H9 (cell line): ENCODE data around the gene ST13. TPM values are rescaled to one million over a fixed set of nuclear protein-coding genes. Genes with fewer than 3 reads are reported as not detected.

Source experiments
- DNase-seq: peaks from one replicate; pipeline ENCODE4 v3.0.0-alpha.2; 2017
- H2AFZ ChIP-seq: one replicate; pipeline ENCODE4 v1.6.1; 2013; ENCODE audit warnings: mild to moderate bottlenecking, low read length, control low read depth, moderate library complexity
- H2AK5ac ChIP-seq: 2 replicates; pipeline ENCODE4 v1.6.1; 2013; ENCODE audit warnings: low read length, control low read depth, mixed read lengths; ENCODE audit not compliant: insufficient read length
- H2BK120ac ChIP-seq: one replicate; pipeline ENCODE4 v1.6.1; 2013; ENCODE audit warnings: low read depth, mild to moderate bottlenecking, low read length, control low read depth, inconsistent platforms; ENCODE audit not compliant: poor library complexity, severe bottlenecking
- H2BK12ac ChIP-seq: 2 replicates; pipeline ENCODE4 v1.6.1; 2013; ENCODE audit warnings: low read length, control low read depth, mixed read lengths, low read depth; ENCODE audit not compliant: insufficient read length
- H2BK15ac ChIP-seq: 2 replicates; pipeline ENCODE4 v1.6.1; 2013; ENCODE audit warnings: low read depth, low read length, control low read depth
- H2BK20ac ChIP-seq: one replicate; pipeline ENCODE4 v1.6.1; 2013; ENCODE audit warnings: low read depth, mild to moderate bottlenecking, low read length, control low read depth, inconsistent platforms; ENCODE audit not compliant: poor library complexity, severe bottlenecking
- H2BK5ac ChIP-seq: 2 replicates; pipeline ENCODE4 v1.6.1; 2013; ENCODE audit warnings: low read length, control low read depth, mixed read lengths; ENCODE audit not compliant: insufficient read length
- H3K14ac ChIP-seq: 2 replicates; pipeline ENCODE4 v1.6.1; 2013; ENCODE audit warnings: low read length, control low read depth; ENCODE audit not compliant: insufficient read depth
- H3K18ac ChIP-seq: 2 replicates; pipeline ENCODE4 v1.6.1; 2013; ENCODE audit warnings: low read depth, mild to moderate bottlenecking, mixed read lengths, low read length, control low read depth; ENCODE audit not compliant: insufficient read length
- H3K23ac ChIP-seq: 2 replicates; pipeline ENCODE4 v1.6.1; 2013; ENCODE audit warnings: low read length, control low read depth, mixed read lengths, low read depth; ENCODE audit not compliant: insufficient read length
- H3K23me2 ChIP-seq: 2 replicates; pipeline ENCODE4 v1.6.1; 2013; ENCODE audit warnings: low read depth, mild to moderate bottlenecking, mixed read lengths, low read length, control low read depth; ENCODE audit not compliant: insufficient read length, poor library complexity, severe bottlenecking
- H3K27ac ChIP-seq: 2 replicates; pipeline ENCODE4 v1.5.1; 2013; ENCODE audit warnings: low read length, control low read depth, mixed read lengths, low read depth; ENCODE audit not compliant: insufficient read length
- H3K27me3 ChIP-seq: 2 replicates; pipeline ENCODE4 v1.6.1; 2013; ENCODE audit warnings: low read length, control low read depth, inconsistent platforms; ENCODE audit not compliant: insufficient read depth
- H3K4ac ChIP-seq: 2 replicates; pipeline ENCODE4 v1.6.1; 2013; ENCODE audit warnings: low read depth, mild to moderate bottlenecking, control low read depth, inconsistent platforms, low read length, moderate library complexity
- H3K4me1 ChIP-seq: 2 replicates; pipeline ENCODE4 v1.6.1; 2013; ENCODE audit warnings: low read length, control low read depth, inconsistent platforms; ENCODE audit not compliant: insufficient read depth
- H3K4me2 ChIP-seq: 2 replicates; pipeline ENCODE4 v1.6.1; 2013; ENCODE audit warnings: low read length, control low read depth, mixed read lengths; ENCODE audit not compliant: insufficient read length, insufficient read depth
- H3K56ac ChIP-seq: 2 replicates; pipeline ENCODE4 v1.6.1; 2013; ENCODE audit warnings: low read depth, mild to moderate bottlenecking, mixed read lengths, low read length, control low read depth; ENCODE audit not compliant: insufficient read length
- H3K79me1 ChIP-seq: 2 replicates; pipeline ENCODE4 v1.6.1; 2013; ENCODE audit warnings: low read depth, mild to moderate bottlenecking, moderate library complexity, low read length, control low read depth, inconsistent platforms; ENCODE audit not compliant: insufficient read depth, poor library complexity, severe bottlenecking
- H3K79me2 ChIP-seq: 2 replicates; pipeline ENCODE4 v1.6.1; 2013; ENCODE audit warnings: low read length, control low read depth, inconsistent platforms; ENCODE audit not compliant: insufficient read depth
- H3K9ac ChIP-seq: 2 replicates; pipeline ENCODE4 v1.6.1; 2013; ENCODE audit warnings: low read length, control low read depth, mixed read lengths; ENCODE audit not compliant: insufficient read length; ENCODE audit errors: extremely low read depth
- H3K9me3 ChIP-seq: one replicate; pipeline ENCODE4 v1.6.1; 2013; ENCODE audit warnings: low read depth, low read length, inconsistent platforms; ENCODE audit not compliant: control insufficient read depth
- H3T11ph ChIP-seq: one replicate; pipeline ENCODE4 v1.6.1; 2013; ENCODE audit warnings: mild to moderate bottlenecking, low read length, control low read depth, inconsistent platforms
- H4K20me1 ChIP-seq: one replicate; pipeline ENCODE4 v1.6.1; 2013; ENCODE audit not compliant: control insufficient read depth, insufficient read length, insufficient read depth
- H4K5ac ChIP-seq: 2 replicates; pipeline ENCODE4 v1.6.1; 2013; ENCODE audit warnings: low read depth, mild to moderate bottlenecking, mixed read lengths, low read length, control low read depth; ENCODE audit not compliant: insufficient read length
- H4K8ac ChIP-seq: replicated peaks from 2 replicates; pipeline ENCODE4 v1.6.1; 2013; ENCODE audit warnings: low read length, control low read depth, mixed read lengths, low read depth; ENCODE audit not compliant: insufficient read length
- H4K91ac ChIP-seq: 2 replicates; pipeline ENCODE4 v1.6.1; 2013; ENCODE audit warnings: low read depth, mild to moderate bottlenecking, moderate library complexity, mixed read lengths, low read length, control low read depth; ENCODE audit not compliant: insufficient read length
- H3K27ac Mint-ChIP-seq, 3 experiments: 2 replicates in 2 of 3; 3 replicates in 1 of 3; pipeline ENCODE4 v1.8.0; 2020 to 2021; ENCODE audit warnings: mixed read lengths in 3 of 3, mild to moderate bottlenecking in 1 of 3, moderate library complexity in 1 of 3
- H3K27me3 Mint-ChIP-seq: 2 replicates; pipeline ENCODE4 v1.8.0; 2021; ENCODE audit warnings: low read depth, mild to moderate bottlenecking, moderate library complexity, mixed read lengths
- H3K36me3 Mint-ChIP-seq, 3 experiments: 2 replicates in 2 of 3; 3 replicates in 1 of 3; pipeline ENCODE4 v1.8.0; 2020 to 2021; ENCODE audit warnings: low read depth in 3 of 3, mixed read lengths in 3 of 3; ENCODE audit not compliant: insufficient read depth in 1 of 3
- H3K4me1 Mint-ChIP-seq, 2 experiments: 2 replicates each; pipeline ENCODE4 v1.8.0; 2020; ENCODE audit warnings: mixed read lengths in 2 of 2
- H3K4me3 Mint-ChIP-seq, 2 experiments: 2 replicates in 1 of 2; 3 replicates in 1 of 2; pipeline ENCODE4 v1.8.0; 2020 to 2021; ENCODE audit warnings: mild to moderate bottlenecking in 2 of 2, mixed read lengths in 2 of 2, moderate library complexity in 1 of 2
- H3K9me3 Mint-ChIP-seq, 2 experiments: 2 replicates in 1 of 2; 3 replicates in 1 of 2; pipeline ENCODE4 v1.8.0; 2020; ENCODE audit warnings: mild to moderate bottlenecking in 2 of 2, mixed read lengths in 2 of 2, moderate library complexity in 1 of 2
- WGBS: extraction: QIAGEN DNeasy Blood & Tissue Kit; methylation state at CpG from one replicate; pipeline ENCODE4 v1.1.7; 2013; ENCODE audit warnings: missing lambda C conversion rate, low lambda C conversion rate, mixed read lengths; ENCODE audit not compliant: insufficient read length; ENCODE audit errors: extremely low coverage; 5-methylcytosine and 5-hydroxymethylcytosine counted together
- total RNA-seq: library from RNA; stranded (reverse); gene quantifications from 2 replicates; pipeline ENCODE4 v1.2.1, GENCODE V29; 2021
- TF ChIP-seq, protein P1 (sequence below): fragments of 200-600 bp; sonication (generic); conservative IDR thresholded peaks from 3 replicates; pipeline ENCODE4 v1.8.0; 2021; ENCODE audit warnings: antibody characterized with exemption, mild to moderate bottlenecking

Gene ST13
- total RNA-seq, 1 experiment from 2014 or later = 353 TPM

DNA sequence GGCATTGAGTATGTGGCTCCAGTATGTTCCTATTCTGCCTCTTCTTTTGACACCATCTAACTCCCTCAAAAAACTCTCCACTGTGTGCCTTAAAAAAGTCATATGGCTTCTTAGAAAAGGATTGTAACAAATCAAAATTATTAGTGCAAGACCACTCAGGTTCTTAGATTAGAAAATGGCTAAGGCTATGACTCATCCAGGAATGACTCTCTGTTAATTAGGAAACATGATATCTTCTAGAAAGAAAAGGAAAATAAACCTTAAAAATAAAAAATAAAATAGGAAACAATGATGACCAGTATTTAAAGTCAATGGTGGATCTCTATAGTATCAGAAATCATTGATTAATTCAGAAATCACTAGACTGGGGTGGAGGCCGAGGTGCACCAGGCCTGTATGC lies 59.0 kb downstream of the ST13 start:
- no peaks in the 10 kb centered on the region for H3K27me3 ChIP-seq
- H3K9me3 ChIP-seq = no peaks in the 10 kb centered on the region
- no peak overlapping the region for H2BK20ac ChIP-seq
- H3K4me2 ChIP-seq = no peak overlapping the region
- H3K4ac ChIP-seq = no peak overlapping the region
- H2AFZ ChIP-seq = no peak overlapping the region
- Mint-ChIP-seq H3K9me3 (no peaks in the 10 kb centered on the region), H3K4me3 (no peak overlapping the region), H3K27me3 (no peaks in the 10 kb centered on the region), H3K36me3 (peaks cover 3 to 21% (median 16%) of the 10 kb centered on the region in 3 experiments; a peak in 6 of 7 replicates), H3K4me1 (no peaks in the 10 kb centered on the region), H3K27ac (peak overlapping the region in 1 of 3 experiments; percentile 12; a peak in 2 of 7 replicates)
- H3K14ac ChIP-seq = no peak overlapping the region
- no peak overlapping the region for H3K18ac ChIP-seq
- no peak overlapping the region for H2AK5ac ChIP-seq
- H2BK15ac ChIP-seq = no peak overlapping the region
- no peak overlapping the region for H2BK120ac ChIP-seq
- TF ChIP-seq, protein P1, sequence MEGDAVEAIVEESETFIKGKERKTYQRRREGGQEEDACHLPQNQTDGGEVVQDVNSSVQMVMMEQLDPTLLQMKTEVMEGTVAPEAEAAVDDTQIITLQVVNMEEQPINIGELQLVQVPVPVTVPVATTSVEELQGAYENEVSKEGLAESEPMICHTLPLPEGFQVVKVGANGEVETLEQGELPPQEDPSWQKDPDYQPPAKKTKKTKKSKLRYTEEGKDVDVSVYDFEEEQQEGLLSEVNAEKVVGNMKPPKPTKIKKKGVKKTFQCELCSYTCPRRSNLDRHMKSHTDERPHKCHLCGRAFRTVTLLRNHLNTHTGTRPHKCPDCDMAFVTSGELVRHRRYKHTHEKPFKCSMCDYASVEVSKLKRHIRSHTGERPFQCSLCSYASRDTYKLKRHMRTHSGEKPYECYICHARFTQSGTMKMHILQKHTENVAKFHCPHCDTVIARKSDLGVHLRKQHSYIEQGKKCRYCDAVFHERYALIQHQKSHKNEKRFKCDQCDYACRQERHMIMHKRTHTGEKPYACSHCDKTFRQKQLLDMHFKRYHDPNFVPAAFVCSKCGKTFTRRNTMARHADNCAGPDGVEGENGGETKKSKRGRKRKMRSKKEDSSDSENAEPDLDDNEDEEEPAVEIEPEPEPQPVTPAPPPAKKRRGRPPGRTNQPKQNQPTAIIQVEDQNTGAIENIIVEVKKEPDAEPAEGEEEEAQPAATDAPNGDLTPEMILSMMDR = no peak
- no peak overlapping the region for H3K9ac ChIP-seq
- no peak overlapping the region for H2BK12ac ChIP-seq
- no CpG with 5 or more reads among the region's 1 CpG for WGBS
- H3K27ac ChIP-seq = no peak overlapping the region
- no peaks in the 10 kb centered on the region for H3K4me1 ChIP-seq
- no peak overlapping the region for H2BK5ac ChIP-seq
- no peak for DNase-seq
- no peak overlapping the region for H4K8ac ChIP-seq
- H4K91ac ChIP-seq = no peak overlapping the region
- no peak overlapping the region for H4K5ac ChIP-seq
- H3T11ph ChIP-seq = no peak overlapping the region
- H3K79me2 ChIP-seq = no peaks in the 10 kb centered on the region
- no peaks in the 10 kb centered on the region for H4K20me1 ChIP-seq
- H3K23ac ChIP-seq = no peak overlapping the region
- no peak overlapping the region for H3K56ac ChIP-seq
- no peaks in the 10 kb centered on the region for H3K79me1 ChIP-seq
- no peaks in the 10 kb centered on the region for H3K23me2 ChIP-seq
